Amniotic stem cell (primary cell): ENCODE measurements around the gene RCN1.

Experiments used
- DNase-seq: peaks from one replicate; lab custom pipeline; 2025; lab: John Stamatoyannopoulos, UW

The RCN1 gene

GRCh38 chr11:32153747-32154146 lies 62.9 kb downstream of the RCN1 start:
- no peak for DNase-seq

- no peak for DNase-seq
Observed at GRCh38 chr11:32154275-32154674, 63.4 kb downstream of the RCN1 start.
